Measurements from ENCODE around the gene ZNRD2. TPM values are rescaled to one million over a fixed set of nuclear protein-coding genes. Genes with fewer than 3 reads are reported as not detected.
A peak's percentile ranks its signal among the peaks of the same experiment; 100 is the strongest.

ZNRD2 gene
- total RNA-seq, 5 donors from 2014 or later (not counting 1 experiment from before 2014, with no cell fraction given) = 32.5 to 36.9 (median 34.5) TPM

- no peak overlapping the region for H3K4me3 ChIP-seq (ENCODE audit: control insufficient read depth in 1 of 2, extremely low read depth in 1 of 2, low read length in 1 of 2)
- H3K4me1 Mint-ChIP-seq = peaks cover 19 to 34% (median 27%) of the 10 kb centered on the region in 3 donors
- no peaks in the 10 kb centered on the region for H3K27me3 ChIP-seq (replicated peaks in 1 of 2; ENCODE audit: control insufficient read depth in 2 of 2, extremely low read depth in 1 of 2, insufficient read depth in 2 of 2, low read length in 1 of 2)
- peaks cover 21 to 73% of the 10 kb centered on the region in 2 donors for H3K36me3 ChIP-seq (ENCODE audit: control insufficient read depth in 2 of 2, extremely low read depth in 1 of 2, insufficient read depth in 1 of 2, low read length in 1 of 2)
- H3K9me3 Mint-ChIP-seq = no peaks in the 10 kb centered on the region
- H3K27me3 Mint-ChIP-seq = no peaks in the 10 kb centered on the region
- no peak for DNase-seq
- H3K36me3 Mint-ChIP-seq = peaks cover 12% of the 10 kb centered on the region
- ChIA-PET POLR2A (no interaction called here), CTCF (no interaction called here)
- WGBS (ENCODE audit: insufficient coverage) = 96% methylated on average over 26 of the region's 29 CpGs
- H3K4me3 Mint-ChIP-seq = peak overlapping the region in 2 of 3 donors; percentile 21 to 24
- no peak overlapping the region for H3K27ac Mint-ChIP-seq
- no peak for ATAC-seq (replicated peaks in 1 of 4)
- no peaks in the 10 kb centered on the region for H3K9me3 ChIP-seq
- no peak overlapping the region for H3K27ac ChIP-seq (ENCODE audit: low read length)
- peaks cover 13 to 53% of the 10 kb centered on the region in 2 experiments for H3K4me1 ChIP-seq (ENCODE audit: control insufficient read depth in 1 of 2, extremely low read depth in 1 of 2, insufficient read depth in 2 of 2, low read length in 2 of 2)
Observed at GRCh38 chr11:65619281-65619928, 49.1 kb downstream of the ZNRD2 start.

DNA sequence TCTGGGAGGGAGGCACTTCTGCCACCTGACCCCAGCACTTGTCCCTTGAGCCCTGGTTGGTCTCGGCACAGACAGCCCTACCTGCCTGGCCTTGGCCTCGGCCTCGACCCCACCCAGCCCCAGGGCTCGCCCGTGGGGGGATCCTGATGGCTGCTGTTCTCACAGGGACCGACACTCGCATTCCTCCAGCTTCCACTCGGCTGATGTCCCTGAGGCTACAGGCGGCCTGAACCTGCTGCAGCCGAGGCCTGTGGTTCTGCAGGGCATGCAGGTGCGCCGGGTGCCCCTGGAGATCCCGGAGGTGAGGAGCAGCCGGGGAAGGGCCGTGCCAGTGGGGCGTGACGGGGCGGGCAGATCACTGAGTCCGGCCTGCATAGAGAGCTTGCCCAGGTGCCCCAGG lies 50.4 kb downstream of the ZNRD2 start:
- ChIA-PET POLR2A (no interaction called here), CTCF (no interaction called here)
- H3K9me3 ChIP-seq = no peaks in the 10 kb centered on the region
- H3K4me1 ChIP-seq (ENCODE audit: control insufficient read depth in 1 of 2, extremely low read depth in 1 of 2, insufficient read depth in 2 of 2, low read length in 2 of 2) = peaks cover 11 to 49% of the 10 kb centered on the region in 2 experiments
- 96% methylated on average over 16 of the region's 19 CpGs for WGBS (ENCODE audit: insufficient coverage)
- peaks cover 19 to 32% (median 28%) of the 10 kb centered on the region in 3 donors for H3K4me1 Mint-ChIP-seq
- peaks cover 25 to 84% of the 10 kb centered on the region in 2 donors for H3K36me3 ChIP-seq (ENCODE audit: control insufficient read depth in 2 of 2, extremely low read depth in 1 of 2, insufficient read depth in 1 of 2, low read length in 1 of 2)
- DNase-seq (no peak), ATAC-seq (replicated peaks in 1 of 4) (no peak)
- no peak overlapping the region for H3K27ac ChIP-seq (ENCODE audit: low read length)
- H3K27ac Mint-ChIP-seq = no peak overlapping the region
- H3K4me3 Mint-ChIP-seq = no peak overlapping the region
- H3K9me3 Mint-ChIP-seq = no peaks in the 10 kb centered on the region
- H3K36me3 Mint-ChIP-seq = peaks cover 12% of the 10 kb centered on the region
- H3K4me3 ChIP-seq (ENCODE audit: control insufficient read depth in 1 of 2, extremely low read depth in 1 of 2, low read length in 1 of 2) = no peak overlapping the region
- no peaks in the 10 kb centered on the region for H3K27me3 ChIP-seq (replicated peaks in 1 of 2; ENCODE audit: control insufficient read depth in 2 of 2, extremely low read depth in 1 of 2, insufficient read depth in 2 of 2, low read length in 1 of 2)
- H3K27me3 Mint-ChIP-seq = no peaks in the 10 kb centered on the region

GRCh38 chr11:65621460-65621859 lies 51.2 kb downstream of the ZNRD2 start:
- peaks cover 17% of the 10 kb centered on the region for H3K36me3 Mint-ChIP-seq
- H3K9me3 Mint-ChIP-seq = no peaks in the 10 kb centered on the region
- no peak overlapping the region for H3K27ac Mint-ChIP-seq
- no peaks in the 10 kb centered on the region for H3K27me3 Mint-ChIP-seq
- ChIA-PET CTCF (no interaction called here), POLR2A (interaction anchor here in 1 of 2 donors (0.6 kb wide), 1 partner anchor 204 kb away, joined by 8 read pairs; no protein-coding TSS in a partner anchor)
- peaks cover 24 to 35% (median 32%) of the 10 kb centered on the region in 3 donors for H3K4me1 Mint-ChIP-seq
- H3K27me3 ChIP-seq (replicated peaks in 1 of 2; ENCODE audit: control insufficient read depth in 2 of 2, extremely low read depth in 1 of 2, insufficient read depth in 2 of 2, low read length in 1 of 2) = no peaks in the 10 kb centered on the region
- WGBS (ENCODE audit: insufficient coverage) = 100% methylated on average over 8 of the region's 14 CpGs
- ATAC-seq (replicated peaks in 1 of 4) (no peak), DNase-seq (no peak)
- H3K27ac ChIP-seq (ENCODE audit: low read length) = no peak overlapping the region
- H3K4me3 Mint-ChIP-seq = no peak overlapping the region
- peaks cover 28 to 91% of the 10 kb centered on the region in 2 donors for H3K36me3 ChIP-seq (ENCODE audit: control insufficient read depth in 2 of 2, extremely low read depth in 1 of 2, insufficient read depth in 1 of 2, low read length in 1 of 2)
- H3K4me3 ChIP-seq (ENCODE audit: control insufficient read depth in 1 of 2, extremely low read depth in 1 of 2, low read length in 1 of 2) = no peak overlapping the region
- H3K4me1 ChIP-seq (ENCODE audit: control insufficient read depth in 1 of 2, extremely low read depth in 1 of 2, insufficient read depth in 2 of 2, low read length in 2 of 2) = peaks cover 7 to 53% of the 10 kb centered on the region in 2 experiments
- no peaks in the 10 kb centered on the region for H3K9me3 ChIP-seq

Other genes with a start within 250 kb of the ZNRD2 start
- gene DPF2, start 236.6 kb upstream of the ZNRD2 start, total RNA-seq = 10 to 100 TPM; 57.9 to 95.4 (median 91.7) TPM
- 1 to 10 TPM in 2 of 5 donors, under 1 TPM in 3; 0.48 to 1.3 (median 0.92) TPM for gene TIGD3, start 215.7 kb upstream of the ZNRD2 start, total RNA-seq
- gene SLC25A45, start 187.8 kb upstream of the ZNRD2 start, total RNA-seq = 10 to 100 TPM; 18.7 to 72.2 (median 22.6) TPM
- gene FRMD8, start 183.8 kb upstream of the ZNRD2 start, total RNA-seq = 10 to 100 TPM; 35.6 to 79.1 (median 77.8) TPM
- 1,000 to 10,000 TPM in 1 of 5 donors, 100 to 1,000 TPM in 4; 368 to 1,017 (median 906) TPM for gene NEAT1, start 147.7 kb upstream of the ZNRD2 start, total RNA-seq
- gene MALAT1, start 71.4 kb upstream of the ZNRD2 start, total RNA-seq = over 10,000 TPM; 21,382 to 33,585 (median 22,045) TPM
- gene SCYL1, start 45.4 kb upstream of the ZNRD2 start, total RNA-seq = 10 to 100 TPM; 66.4 to 96.8 (median 76.8) TPM
- 100 to 1,000 TPM; 200 to 364 (median 284) TPM for gene LTBP3, start 12.1 kb upstream of the ZNRD2 start, total RNA-seq
- 10 to 100 TPM; 36.3 to 72.9 (median 69.3) TPM for gene FAM89B, start 2.1 kb downstream of the ZNRD2 start, total RNA-seq
- gene EHBP1L1, start 5.6 kb downstream of the ZNRD2 start, total RNA-seq = 100 to 1,000 TPM; 115 to 170 (median 150) TPM
- gene KCNK7, start 25.3 kb downstream of the ZNRD2 start, total RNA-seq = 1 to 10 TPM; 2.3 to 8.0 (median 3.6) TPM
- gene MAP3K11, start 43.7 kb downstream of the ZNRD2 start, total RNA-seq = 100 to 1,000 TPM in 2 of 5 donors, 10 to 100 TPM in 3; 60.8 to 110 (median 84.0) TPM
- gene PCNX3, start 45.3 kb downstream of the ZNRD2 start, total RNA-seq = 10 to 100 TPM; 54.2 to 74.7 (median 66.8) TPM
- 100 to 1,000 TPM; 179 to 285 (median 200) TPM for gene SIPA1, start 67.6 kb downstream of the ZNRD2 start, total RNA-seq
- gene RELA, start 92.4 kb downstream of the ZNRD2 start, total RNA-seq = 100 to 1,000 TPM; 155 to 302 (median 172) TPM
- gene KAT5, start 141.8 kb downstream of the ZNRD2 start, total RNA-seq = 100 to 1,000 TPM in 4 of 5 donors, 10 to 100 TPM in 1; 99.9 to 111 (median 104) TPM
- gene RNASEH2C, start 150.3 kb downstream of the ZNRD2 start, total RNA-seq = 10 to 100 TPM; 35.8 to 77.4 (median 70.7) TPM
- gene AP5B1, start 210.5 kb downstream of the ZNRD2 start, total RNA-seq = 10 to 100 TPM; 17.7 to 31.6 (median 30.1) TPM
- under 1 TPM in 2 of 5 donors, not detected in 3; 0.12 to 0.13 TPM for gene OVOL1, start 216.6 kb downstream of the ZNRD2 start, total RNA-seq

Measured in T-cell (primary cell).